Astrocyte (in vitro differentiated cells and primary cell): ENCODE measurements around the gene SYT5. TPM values are rescaled to one million over a fixed set of nuclear protein-coding genes. Genes with fewer than 3 reads are reported as not detected.
A peak's percentile ranks its signal among the peaks of the same experiment; 100 is the strongest.

Experiments used
- DNase-seq: peaks from one replicate; pipeline ENCODE4 v3.0.0-alpha.2; 2010; ENCODE audit warnings: low read depth
- FAIRE-seq: peaks from 2 replicates; lab custom pipeline; 2011; peaks lifted over from hg19 to GRCh38; lab: Jason Lieb, UNC
- H2AFZ ChIP-seq: 2 replicates; pipeline ENCODE4 v1.6.0; 2012; ENCODE audit warnings: low read depth, low read length, inconsistent platforms
- H3K27ac ChIP-seq: 2 replicates; pipeline ENCODE4 v1.5.1; 2011; ENCODE audit warnings: low read depth, low read length, inconsistent platforms
- H3K27me3 ChIP-seq: 2 replicates; pipeline ENCODE4 v1.6.0; 2011; ENCODE audit warnings: low read length, inconsistent platforms; ENCODE audit not compliant: insufficient read depth
- H3K36me3 ChIP-seq: 2 replicates; pipeline ENCODE4 v1.5.1; 2011; ENCODE audit warnings: low read length, inconsistent platforms; ENCODE audit not compliant: insufficient read depth
- H3K4me1 ChIP-seq: 2 replicates; pipeline ENCODE4 v1.5.1; 2011; ENCODE audit warnings: low read length, inconsistent platforms; ENCODE audit not compliant: insufficient read depth
- H3K4me2 ChIP-seq: 2 replicates; pipeline ENCODE4 v1.6.0; 2012; ENCODE audit warnings: low read length, inconsistent platforms
- H3K4me3 ChIP-seq: 2 replicates; pipeline ENCODE4 v1.5.1; 2011; ENCODE audit warnings: low read depth, mild to moderate bottlenecking, low read length, inconsistent platforms; ENCODE audit not compliant: insufficient read depth
- H3K79me2 ChIP-seq: 2 replicates; pipeline ENCODE4 v1.6.0; 2012; ENCODE audit warnings: mild to moderate bottlenecking, low read length, inconsistent platforms; ENCODE audit not compliant: insufficient read depth
- H3K9ac ChIP-seq: 2 replicates; pipeline ENCODE4 v1.6.0; 2012; ENCODE audit warnings: mild to moderate bottlenecking, low read length, inconsistent platforms
- H3K9me3 ChIP-seq: 2 replicates; pipeline ENCODE4 v1.5.1; 2012; ENCODE audit warnings: low read depth, mild to moderate bottlenecking, low read length, inconsistent platforms; ENCODE audit not compliant: insufficient read depth
- H4K20me1 ChIP-seq: 2 replicates; pipeline ENCODE4 v1.6.0; 2012; ENCODE audit warnings: low read length, inconsistent platforms; ENCODE audit not compliant: insufficient read depth
- H3K27ac Mint-ChIP-seq: one replicate; pipeline ENCODE4 v1.8.0; 2021; ENCODE audit warnings: mild to moderate bottlenecking, mixed read lengths; ENCODE audit not compliant: unreplicated experiment
- H3K27me3 Mint-ChIP-seq: one replicate; pipeline ENCODE4 v1.8.0; 2021; ENCODE audit warnings: low read depth, mixed read lengths; ENCODE audit not compliant: unreplicated experiment
- H3K36me3 Mint-ChIP-seq: one replicate; pipeline ENCODE4 v1.8.0; 2021; ENCODE audit warnings: low read depth, mixed read lengths; ENCODE audit not compliant: unreplicated experiment
- H3K4me1 Mint-ChIP-seq: one replicate; pipeline ENCODE4 v1.8.0; 2021; ENCODE audit warnings: low read depth, mixed read lengths; ENCODE audit not compliant: unreplicated experiment
- H3K4me3 Mint-ChIP-seq: one replicate; pipeline ENCODE4 v1.8.0; 2021; ENCODE audit warnings: mild to moderate bottlenecking, moderate library complexity, mixed read lengths; ENCODE audit not compliant: unreplicated experiment
- H3K9me3 Mint-ChIP-seq: one replicate; pipeline ENCODE4 v1.8.0; 2021; ENCODE audit warnings: mild to moderate bottlenecking, mixed read lengths; ENCODE audit not compliant: unreplicated experiment
- EZH2 ChIP-seq: IDR thresholded peaks from 2 replicates; pipeline ENCODE4 v1.6.1; 2012; ENCODE audit warnings: mild to moderate bottlenecking, low read length, inconsistent platforms; ENCODE audit not compliant: insufficient read depth
- total RNA-seq: library from RNA; stranded (reverse); gene quantifications from 2 replicates; pipeline ENCODE4 v1.2.1, GENCODE V29; 2021
- TF ChIP-seq, protein P1 (sequence below): IDR thresholded peaks from 2 replicates; pipeline ENCODE4 v1.5.1; 2011; ENCODE audit warnings: low read depth, mild to moderate bottlenecking, inconsistent platforms, low read length, moderate library complexity; ENCODE audit not compliant: insufficient read depth

Gene SYT5
- total RNA-seq, 1 donor from 2014 or later: 1.1 TPM

GRCh38 chr19:55174425-55175116 is 5.5 kb downstream of the SYT5 start:
- H3K9ac ChIP-seq: no peak overlapping the region
- H3K27me3 ChIP-seq: peaks cover 15% of the 10 kb centered on the region
- H3K9me3 Mint-ChIP-seq: no peaks in the 10 kb centered on the region
- no peak overlapping the region for H3K4me3 Mint-ChIP-seq
- no peak overlapping the region for H3K27ac Mint-ChIP-seq
- no peaks in the 10 kb centered on the region for H3K36me3 Mint-ChIP-seq
- H3K4me2 ChIP-seq: peak overlapping the region; percentile 80
- H3K9me3 ChIP-seq: peaks cover 3% of the 10 kb centered on the region
- H3K27me3 Mint-ChIP-seq: peaks cover 49% of the 10 kb centered on the region
- H3K79me2 ChIP-seq: no peaks in the 10 kb centered on the region
- no peak overlapping the region for H3K4me3 ChIP-seq
- peaks cover 5% of the 10 kb centered on the region for H3K4me1 Mint-ChIP-seq
- no peak for FAIRE-seq
- DNase-seq: no peak
- H3K27ac ChIP-seq: no peak overlapping the region
- peak overlapping the region; percentile 0 for H2AFZ ChIP-seq
- peaks cover 22% of the 10 kb centered on the region for H3K4me1 ChIP-seq
- H4K20me1 ChIP-seq: no peaks in the 10 kb centered on the region
- H3K36me3 ChIP-seq: no peaks in the 10 kb centered on the region
- TF ChIP-seq EZH2: no peak
- TF ChIP-seq, protein P1, sequence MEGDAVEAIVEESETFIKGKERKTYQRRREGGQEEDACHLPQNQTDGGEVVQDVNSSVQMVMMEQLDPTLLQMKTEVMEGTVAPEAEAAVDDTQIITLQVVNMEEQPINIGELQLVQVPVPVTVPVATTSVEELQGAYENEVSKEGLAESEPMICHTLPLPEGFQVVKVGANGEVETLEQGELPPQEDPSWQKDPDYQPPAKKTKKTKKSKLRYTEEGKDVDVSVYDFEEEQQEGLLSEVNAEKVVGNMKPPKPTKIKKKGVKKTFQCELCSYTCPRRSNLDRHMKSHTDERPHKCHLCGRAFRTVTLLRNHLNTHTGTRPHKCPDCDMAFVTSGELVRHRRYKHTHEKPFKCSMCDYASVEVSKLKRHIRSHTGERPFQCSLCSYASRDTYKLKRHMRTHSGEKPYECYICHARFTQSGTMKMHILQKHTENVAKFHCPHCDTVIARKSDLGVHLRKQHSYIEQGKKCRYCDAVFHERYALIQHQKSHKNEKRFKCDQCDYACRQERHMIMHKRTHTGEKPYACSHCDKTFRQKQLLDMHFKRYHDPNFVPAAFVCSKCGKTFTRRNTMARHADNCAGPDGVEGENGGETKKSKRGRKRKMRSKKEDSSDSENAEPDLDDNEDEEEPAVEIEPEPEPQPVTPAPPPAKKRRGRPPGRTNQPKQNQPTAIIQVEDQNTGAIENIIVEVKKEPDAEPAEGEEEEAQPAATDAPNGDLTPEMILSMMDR: no peak

DNA sequence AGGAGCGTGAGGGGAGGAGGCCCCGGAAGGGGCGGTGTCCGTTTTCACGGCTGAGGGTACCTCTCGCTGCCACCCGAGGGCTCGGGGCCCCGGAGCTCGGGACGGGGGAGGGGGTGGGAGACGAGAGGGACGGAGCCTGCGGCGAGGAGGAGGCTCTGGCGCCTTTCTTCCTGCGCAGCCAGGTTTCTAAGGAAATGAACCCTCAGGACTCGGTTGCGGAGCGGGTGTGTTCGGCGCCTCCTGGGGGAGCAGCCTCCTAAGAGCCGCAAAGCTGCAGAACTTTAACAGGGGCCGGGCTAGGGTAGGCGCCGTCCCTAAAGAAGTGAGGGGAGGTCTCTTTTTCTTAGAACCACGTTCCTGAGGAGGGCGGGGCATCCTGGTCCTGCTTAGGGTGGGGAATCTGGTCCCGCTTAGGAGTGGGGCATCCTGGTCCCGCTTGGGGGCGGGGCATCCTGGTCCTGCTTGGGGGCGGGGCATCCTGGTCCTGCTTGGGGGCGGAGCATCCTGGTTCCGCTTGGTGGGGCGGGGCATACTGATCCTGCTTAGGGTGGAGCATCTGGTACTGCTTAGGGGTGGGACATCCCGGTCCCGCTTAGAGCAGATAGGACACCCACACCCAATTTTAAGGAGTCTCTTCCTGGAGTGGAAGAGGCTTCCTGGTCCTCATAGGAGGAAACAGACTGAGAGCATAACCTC is 6.2 kb downstream of the SYT5 start:
- Histone ChIP-seq H3K36me3 (no peaks in the 10 kb centered on the region), H3K4me1 (peaks cover 15% of the 10 kb centered on the region), H3K9me3 (peaks cover 3% of the 10 kb centered on the region), H3K4me3 (peak overlapping the region; percentile 68), H2AFZ (peak overlapping the region; percentile 79), H4K20me1 (no peaks in the 10 kb centered on the region), H3K79me2 (no peaks in the 10 kb centered on the region), H3K27ac (no peak overlapping the region), H3K9ac (peak overlapping the region; percentile 53), H3K4me2 (peak overlapping the region; percentile 80), H3K27me3 (peaks cover 17% of the 10 kb centered on the region)
- TF ChIP-seq, protein P1: no peak
- TF ChIP-seq EZH2: no peak
- Mint-ChIP-seq H3K36me3 (no peaks in the 10 kb centered on the region), H3K27me3 (peaks cover 52% of the 10 kb centered on the region), H3K27ac (no peak overlapping the region), H3K9me3 (no peaks in the 10 kb centered on the region), H3K4me3 (peak overlapping the region; percentile 83), H3K4me1 (peaks cover 5% of the 10 kb centered on the region)
- DNase-seq: no peak
- FAIRE-seq: no peak
